ENCODE measurements around the gene OVOL2. TPM values are rescaled to one million over a fixed set of nuclear protein-coding genes. Genes with fewer than 3 reads are reported as not detected.

OVOL2 gene
- total RNA-seq, 4 donors from 2014 or later = 0.30 to 2.4 TPM; not detected in 2

DNA sequence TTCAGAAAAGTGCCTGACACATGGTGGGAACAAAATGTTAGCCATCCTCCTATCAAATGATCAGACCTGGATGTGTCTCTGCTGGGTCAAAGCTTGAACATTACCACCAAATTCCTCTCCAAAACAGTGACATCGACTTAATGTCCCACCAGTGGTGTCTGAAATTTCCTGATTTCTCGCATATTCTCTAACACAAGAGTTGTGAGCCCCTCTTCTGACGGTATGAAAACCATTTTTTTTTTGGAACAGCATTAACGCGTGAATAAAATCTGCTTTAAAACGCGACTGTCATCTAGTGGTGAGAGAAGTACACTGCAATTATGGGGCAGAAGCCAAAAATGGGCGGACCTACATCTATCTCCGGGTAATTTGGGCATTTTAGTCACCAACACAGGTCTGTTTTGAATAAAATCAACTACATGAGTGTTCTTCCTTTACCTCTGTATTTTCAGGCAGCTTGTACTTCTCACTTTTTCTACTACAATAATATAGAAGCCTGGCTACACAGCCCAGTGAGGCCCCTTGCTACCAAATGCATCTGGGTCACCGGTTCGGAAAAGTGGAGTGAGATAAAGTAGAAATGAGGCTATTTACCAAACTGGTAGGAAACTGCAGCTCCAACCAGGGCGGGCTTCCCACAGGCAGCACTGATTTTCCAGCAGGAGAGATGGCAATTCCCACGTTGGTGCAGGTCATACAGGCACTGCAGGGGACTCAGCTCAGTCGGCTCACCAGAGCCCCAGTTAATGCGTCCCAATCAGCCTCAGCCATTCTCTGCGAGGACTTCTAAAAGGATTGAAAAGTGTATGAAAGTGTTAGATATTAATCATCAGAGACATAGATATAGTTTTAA is 61.5 kb downstream of the OVOL2 start:
- TF ChIP-seq, protein P1, sequence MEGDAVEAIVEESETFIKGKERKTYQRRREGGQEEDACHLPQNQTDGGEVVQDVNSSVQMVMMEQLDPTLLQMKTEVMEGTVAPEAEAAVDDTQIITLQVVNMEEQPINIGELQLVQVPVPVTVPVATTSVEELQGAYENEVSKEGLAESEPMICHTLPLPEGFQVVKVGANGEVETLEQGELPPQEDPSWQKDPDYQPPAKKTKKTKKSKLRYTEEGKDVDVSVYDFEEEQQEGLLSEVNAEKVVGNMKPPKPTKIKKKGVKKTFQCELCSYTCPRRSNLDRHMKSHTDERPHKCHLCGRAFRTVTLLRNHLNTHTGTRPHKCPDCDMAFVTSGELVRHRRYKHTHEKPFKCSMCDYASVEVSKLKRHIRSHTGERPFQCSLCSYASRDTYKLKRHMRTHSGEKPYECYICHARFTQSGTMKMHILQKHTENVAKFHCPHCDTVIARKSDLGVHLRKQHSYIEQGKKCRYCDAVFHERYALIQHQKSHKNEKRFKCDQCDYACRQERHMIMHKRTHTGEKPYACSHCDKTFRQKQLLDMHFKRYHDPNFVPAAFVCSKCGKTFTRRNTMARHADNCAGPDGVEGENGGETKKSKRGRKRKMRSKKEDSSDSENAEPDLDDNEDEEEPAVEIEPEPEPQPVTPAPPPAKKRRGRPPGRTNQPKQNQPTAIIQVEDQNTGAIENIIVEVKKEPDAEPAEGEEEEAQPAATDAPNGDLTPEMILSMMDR (IDR thresholded peaks at IDR 0.05) = peak; percentile 89 to 96 (median 92)
- no peak for TF ChIP-seq POLR2A (IDR thresholded peaks at IDR 0.05)
- H3K4me1 ChIP-seq = no peaks in the 10 kb centered on the region
- H3K36me3 ChIP-seq = no peaks in the 10 kb centered on the region
- no peaks in the 10 kb centered on the region for H3K9me3 ChIP-seq
- DNase-seq = peak; percentile 25 to 40
- no peak overlapping the region for H3K27ac ChIP-seq
- intact Hi-C loops (cut with DNase I; ENCODE audit: low total_unique reads) = no loop called here
- no peaks in the 10 kb centered on the region for H3K27me3 ChIP-seq
- H3K4me3 ChIP-seq = no peak overlapping the region

DNA sequence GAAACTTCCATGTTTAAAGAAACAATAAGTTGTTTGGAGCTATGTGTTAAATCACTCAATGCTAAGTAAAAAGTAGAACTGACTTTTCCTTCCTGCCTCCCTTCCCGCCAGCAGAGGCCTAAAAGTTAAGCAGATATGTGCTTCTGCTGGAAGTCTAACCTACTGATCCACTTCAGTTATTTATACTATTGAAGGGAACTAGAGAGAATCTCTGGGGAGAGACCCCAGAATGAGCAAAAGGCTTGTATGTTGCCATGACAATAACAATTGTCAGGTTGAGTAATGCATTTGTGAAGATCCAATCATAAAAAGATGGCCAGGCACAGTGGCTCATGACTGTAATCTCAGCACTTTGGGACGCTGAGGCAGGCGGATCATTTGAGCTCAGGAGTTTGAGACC is 64.2 kb downstream of the OVOL2 start:
- intact Hi-C loops (cut with DNase I; ENCODE audit: low total_unique reads) = no loop called here
- no peaks in the 10 kb centered on the region for H3K36me3 ChIP-seq
- no peak overlapping the region for H3K4me3 ChIP-seq
- H3K4me1 ChIP-seq = no peaks in the 10 kb centered on the region
- TF ChIP-seq POLR2A (IDR thresholded peaks at IDR 0.05) = no peak
- TF ChIP-seq, protein P1 (IDR thresholded peaks at IDR 0.05) = no peak
- H3K9me3 ChIP-seq = no peaks in the 10 kb centered on the region
- no peak overlapping the region for H3K27ac ChIP-seq
- DNase-seq = no peak
- no peaks in the 10 kb centered on the region for H3K27me3 ChIP-seq

GRCh38 chr20:17992847-17993513 is 64.7 kb downstream of the OVOL2 start:
- intact Hi-C loops (cut with DNase I; ENCODE audit: low total_unique reads) = no loop called here
- Histone ChIP-seq H3K4me3 (no peak overlapping the region), H3K27ac (no peak overlapping the region), H3K36me3 (no peaks in the 10 kb centered on the region), H3K4me1 (no peaks in the 10 kb centered on the region), H3K9me3 (no peaks in the 10 kb centered on the region), H3K27me3 (no peaks in the 10 kb centered on the region)
- no peak for DNase-seq
- TF ChIP-seq POLR2A (IDR thresholded peaks at IDR 0.05) = no peak
- TF ChIP-seq, protein P1 (IDR thresholded peaks at IDR 0.05) = no peak

DNA sequence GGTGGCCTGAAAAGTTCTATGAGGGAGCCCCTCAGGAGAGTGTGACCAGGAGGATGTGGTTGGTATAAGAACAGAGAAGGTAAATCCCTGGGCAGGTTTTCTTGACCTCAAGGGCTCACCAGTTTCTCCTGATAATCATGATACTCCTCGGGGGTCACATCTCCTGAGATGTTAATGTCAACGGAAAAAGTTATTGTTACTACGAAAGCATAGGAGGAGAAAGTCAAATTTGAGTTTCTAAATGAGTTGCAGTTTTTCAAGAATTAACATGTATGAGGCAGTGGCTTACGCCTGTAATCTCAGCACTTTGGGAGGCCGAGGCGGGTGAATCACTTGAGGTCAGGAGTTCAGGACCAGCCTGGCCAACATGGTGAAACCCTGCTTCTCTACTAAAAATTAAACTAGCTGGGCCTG is 65.5 kb downstream of the OVOL2 start:
- Histone ChIP-seq H3K36me3 (no peaks in the 10 kb centered on the region), H3K4me1 (no peaks in the 10 kb centered on the region), H3K9me3 (no peaks in the 10 kb centered on the region), H3K27me3 (no peaks in the 10 kb centered on the region), H3K4me3 (no peak overlapping the region), H3K27ac (no peak overlapping the region)
- TF ChIP-seq POLR2A (IDR thresholded peaks at IDR 0.05) = no peak
- TF ChIP-seq, protein P1 (IDR thresholded peaks at IDR 0.05) = no peak
- no peak for DNase-seq
- intact Hi-C loops (cut with DNase I; ENCODE audit: low total_unique reads) = no loop called here

Data from uterus (tissue), 4 donors.